Fibroblast of mammary gland (primary cell): ENCODE results near the gene TRPM3.
A peak's percentile ranks its signal among the peaks of the same experiment; 100 is the strongest.

Experiments
- DNase-seq: peaks from one replicate; pipeline ENCODE4 v3.0.0-alpha.2; 2010; ENCODE audit warnings: low read depth
- H3K4me3 ChIP-seq: 2 replicates; pipeline ENCODE4 v1.5.1; 2011; ENCODE audit warnings: low read depth, mild to moderate bottlenecking, low read length, moderate library complexity; ENCODE audit not compliant: control insufficient read depth
- CTCF ChIP-seq: conservative IDR thresholded peaks from 2 replicates; pipeline ENCODE4 v1.5.1; 2011; ENCODE audit warnings: low read depth, low read length, inconsistent platforms; ENCODE audit not compliant: control insufficient read depth, insufficient read depth

The TRPM3 gene

GRCh38 chr9:70609011-70609410 lies 512.4 kb downstream of the TRPM3 start:
- no peak for DNase-seq
- TF ChIP-seq CTCF = no peak
- no peak overlapping the region for H3K4me3 ChIP-seq

GRCh38 chr9:70607926-70608325 lies 513.5 kb downstream of the TRPM3 start:
- DNase-seq = peak; percentile 14
- TF ChIP-seq CTCF = no peak
- H3K4me3 ChIP-seq = no peak overlapping the region

- no peak overlapping the region for H3K4me3 ChIP-seq
- no peak for TF ChIP-seq CTCF
- no peak for DNase-seq
Observed at GRCh38 chr9:70607329-70607728, 514.1 kb downstream of the TRPM3 start.

GRCh38 chr9:70603020-70603411 lies 518.4 kb downstream of the TRPM3 start:
- DNase-seq = no peak
- no peak overlapping the region for H3K4me3 ChIP-seq
- TF ChIP-seq CTCF = no peak

- H3K4me3 ChIP-seq = peak overlapping the region; percentile 14
- DNase-seq = peak; percentile 92
- peak; percentile 80 for TF ChIP-seq CTCF
Observed at GRCh38 chr9:70602321-70603019, 519.0 kb downstream of the TRPM3 start.

GRCh38 chr9:70601000-70601951 lies 520.1 kb downstream of the TRPM3 start:
- H3K4me3 ChIP-seq = peak overlapping the region; percentile 14
- DNase-seq = peak; percentile 100
- TF ChIP-seq CTCF = no peak
